A549 (cell line): ENCODE results near the gene IGF2BP1. TPM values are rescaled to one million over a fixed set of nuclear protein-coding genes. Genes with fewer than 3 reads are reported as not detected.
"Not testable (repeated sequence)": the region's sequence is repeated elsewhere in the genome, so short reads cannot be mapped to it uniquely, and the experiment has no call there.

ENCODE experiments used
- ATAC-seq, 2 experiments: fragments of 200-7000 bp in 1 of 2; fragments of >200 bp in 1 of 2; cut with Nextera tagmentation in 1 of 2; cut with Tn5 transposase in 1 of 2; 3 replicates each; pipeline versions ENCODE4 v1.8.0 to v1.9.1; 2018 to 2020; ENCODE audit warnings: mild to moderate bottlenecking in 1 of 2, moderate library complexity in 1 of 2
- CTCF ChIA-PET: fragments of 300-600 bp; sonication (Branson Sonifier 250); formaldehyde crosslinking; extraction: SDS; loops from one replicate; lab custom pipeline; 2021; ENCODE audit warnings: antibody characterized with exemption, inconsistent platforms; lab: Yijun Ruan, JAX
- POLR2A ChIA-PET: fragments of 350-600 bp; formaldehyde crosslinking; extraction: SDS; loops from one replicate; lab custom pipeline; 2021; ENCODE audit warnings: antibody characterized with exemption, inconsistent platforms; lab: Yijun Ruan, JAX
- DNase-seq, 2 experiments: peaks; one replicate each; pipeline versions ENCODE4 v3.0.0 to v3.0.0-alpha.2; 2011 to 2016; ENCODE audit warnings: low read depth in 1 of 2, low spot score in 1 of 2
- FAIRE-seq: peaks from 2 replicates; lab custom pipeline; 2011; peaks lifted over from hg19 to GRCh38; lab: Jason Lieb, UNC
- H3K27ac ChIP-seq, 2 experiments: fragments of >200 bp; sonication (Bioruptor Twin); formaldehyde crosslinking; 3 replicates each; pipeline ENCODE4 v1.5.1; 2016 to 2017
- H3K4me1 ChIP-seq: fragments of >200 bp; sonication (Bioruptor Twin); formaldehyde crosslinking; 3 replicates; pipeline ENCODE4 v1.6.1; 2016
- H3K4me2 ChIP-seq: fragments of >200 bp; sonication (Bioruptor Twin); formaldehyde crosslinking; 3 replicates; pipeline ENCODE4 v1.6.1; 2016
- H3K4me3 ChIP-seq: fragments of >200 bp; sonication (Bioruptor Twin); formaldehyde crosslinking; 3 replicates; pipeline ENCODE4 v1.5.1; 2016
- H3K9me3 ChIP-seq: fragments of >200 bp; sonication (Bioruptor Twin); formaldehyde crosslinking; 3 replicates; pipeline ENCODE4 v1.6.1; 2016
- CEBPB ChIP-seq, 2 experiments: fragments of >200 bp in 1 of 2; sonication (Bioruptor Twin) in 1 of 2; formaldehyde crosslinking in 1 of 2; IDR thresholded peaks; 2 replicates each; pipeline ENCODE4 v1.6.1; 2012 to 2016
- CHD2 ChIP-seq: fragments of 150-350 bp; IDR thresholded peaks from 2 replicates; pipeline ENCODE4 v1.6.1; 2014; ENCODE audit warnings: low read length; ENCODE audit not compliant: partially characterized antibody
- EHF ChIP-seq: fragments of 250-450 bp; sonication (Bioruptor Pico); IDR thresholded peaks from 2 replicates; pipeline ENCODE4 v1.5.0; 2020; ENCODE audit warnings: mild to moderate bottlenecking
- EHMT2 ChIP-seq: fragments of 200-600 bp; sonication (generic); IDR thresholded peaks from 2 replicates; pipeline ENCODE4 v1.6.1; 2016; ENCODE audit warnings: antibody characterized with exemption, low read depth, mild to moderate bottlenecking, moderate library complexity
- FOSB ChIP-seq: fragments of 250-450 bp; sonication (Bioruptor Pico); IDR thresholded peaks from 2 replicates; pipeline ENCODE4 v1.5.0; 2020; ENCODE audit warnings: mild to moderate bottlenecking, moderate library complexity
- FOSL2 ChIP-seq, 2 experiments: fragments of 450-650 bp in 1 of 2; fragments of >200 bp in 1 of 2; sonication (Bioruptor Twin) in 1 of 2; formaldehyde crosslinking; IDR thresholded peaks; 2 replicates each; pipeline versions ENCODE4 v1.5.0 to v1.6.1; 2016 to 2020; ENCODE audit warnings: mild to moderate bottlenecking in 1 of 2, moderate library complexity in 1 of 2
- FOXS1 ChIP-seq: fragments of 250-450 bp; sonication (Bioruptor Pico); IDR thresholded peaks from 2 replicates; pipeline ENCODE4 v1.5.0; 2020; ENCODE audit warnings: mild to moderate bottlenecking, moderate library complexity
- HOXA7 ChIP-seq: fragments of 250-450 bp; sonication (Bioruptor Pico); IDR thresholded peaks from 2 replicates; pipeline ENCODE4 v1.5.0; 2020; ENCODE audit warnings: mild to moderate bottlenecking, moderate library complexity
- HOXB5 ChIP-seq: fragments of 250-450 bp; sonication (Bioruptor Pico); IDR thresholded peaks from 2 replicates; pipeline ENCODE4 v1.5.0; 2020; ENCODE audit warnings: mild to moderate bottlenecking, moderate library complexity
- JUN ChIP-seq, 2 experiments: fragments of >200 bp; sonication (Bioruptor Twin); formaldehyde crosslinking; IDR thresholded peaks; 2 replicates in 1 of 2; 3 replicates in 1 of 2; pipeline ENCODE4 v1.6.1; 2016 to 2017
- NPAS2 ChIP-seq: fragments of 250-450 bp; sonication (Bioruptor Pico); IDR thresholded peaks from 2 replicates; pipeline ENCODE4 v1.8.0; 2022; ENCODE audit warnings: mild to moderate bottlenecking, moderate library complexity, borderline replicate concordance
- NR3C1 ChIP-seq: fragments of >200 bp; sonication (Bioruptor Twin); formaldehyde crosslinking; IDR thresholded peaks from 3 replicates; pipeline ENCODE4 v1.6.1; 2017
- POLR2A ChIP-seq: IDR thresholded peaks from 2 replicates; pipeline ENCODE4 v1.6.1; 2012; ENCODE audit warnings: mild to moderate bottlenecking, low read length
- POLR2AphosphoS2 ChIP-seq: conservative IDR thresholded peaks from 2 replicates; pipeline ENCODE4 v1.6.1; 2012; ENCODE audit warnings: low read length, improper control_type of control experiment, inconsistent platforms
- RARB ChIP-seq: fragments of 250-450 bp; sonication (Bioruptor Pico); IDR thresholded peaks from 2 replicates; pipeline ENCODE4 v1.8.0; 2021; ENCODE audit warnings: mild to moderate bottlenecking, moderate library complexity
- RFX5 ChIP-seq: fragments of 450-650 bp; IDR thresholded peaks from 2 replicates; pipeline ENCODE4 v1.7.1; 2014; ENCODE audit warnings: antibody characterized with exemption, mild to moderate bottlenecking, moderate library complexity
- RNF2 ChIP-seq: fragments of 200-600 bp; sonication (generic); IDR thresholded peaks from 2 replicates; pipeline ENCODE4 v1.6.1; 2016; ENCODE audit warnings: low read depth, mild to moderate bottlenecking, antibody characterized with exemption, moderate library complexity, borderline replicate concordance
- SREBF2 ChIP-seq: fragments of 450-650 bp; IDR thresholded peaks from 2 replicates; pipeline ENCODE4 v1.6.1; 2014; ENCODE audit warnings: mild to moderate bottlenecking, moderate library complexity
- USF2 ChIP-seq: fragments of 450-650 bp; IDR thresholded peaks from 2 replicates; pipeline ENCODE4 v1.6.1; 2014; ENCODE audit warnings: antibody characterized with exemption
- ZFP36 ChIP-seq: fragments of 450-650 bp; IDR thresholded peaks from 2 replicates; pipeline ENCODE4 v1.6.1; 2014; ENCODE audit warnings: borderline replicate concordance; ENCODE audit not compliant: partially characterized antibody
- ZNF302 ChIP-seq: fragments of 250-450 bp; sonication (Bioruptor Pico); IDR thresholded peaks from 2 replicates; pipeline ENCODE4 v1.9.0; 2021; ENCODE audit warnings: inconsistent platforms, mild to moderate bottlenecking, moderate library complexity
- WGBS: methylation state at CpG from one replicate; pipeline ENCODE4 v1.1.6; 2017; ENCODE audit errors: missing lambda C conversion rate; 5-methylcytosine and 5-hydroxymethylcytosine counted together
- polyA plus RNA-seq, 4 experiments: library from polyadenylated mRNA; depleted of rRNA in 3 of 4; stranded (reverse); fragments of >200 nt; fragmentation: RNase III in 1 of 4; extraction: RNeasy Plus Mini Kit Qiagen cat#74134 plus additional on column Dnase treatment in 1 of 4; gene quantifications; 2 replicates in 3 of 4; 3 replicates in 1 of 4; pipeline ENCODE4 v1.2.3, GENCODE V29; 2011 to 2017
- TF ChIP-seq, protein P1 (sequence below): IDR thresholded peaks from 2 replicates; pipeline ENCODE4 v1.6.1; 2012

IGF2BP1 gene
- polyA plus RNA-seq, 2 of the 4 experiments (the other 2 are of a cell fraction) = 26.2 to 40.3 TPM

- TF ChIP-seq RARB (CRISPR knock-in tag) = no peak
- TF ChIP-seq, protein P1, sequence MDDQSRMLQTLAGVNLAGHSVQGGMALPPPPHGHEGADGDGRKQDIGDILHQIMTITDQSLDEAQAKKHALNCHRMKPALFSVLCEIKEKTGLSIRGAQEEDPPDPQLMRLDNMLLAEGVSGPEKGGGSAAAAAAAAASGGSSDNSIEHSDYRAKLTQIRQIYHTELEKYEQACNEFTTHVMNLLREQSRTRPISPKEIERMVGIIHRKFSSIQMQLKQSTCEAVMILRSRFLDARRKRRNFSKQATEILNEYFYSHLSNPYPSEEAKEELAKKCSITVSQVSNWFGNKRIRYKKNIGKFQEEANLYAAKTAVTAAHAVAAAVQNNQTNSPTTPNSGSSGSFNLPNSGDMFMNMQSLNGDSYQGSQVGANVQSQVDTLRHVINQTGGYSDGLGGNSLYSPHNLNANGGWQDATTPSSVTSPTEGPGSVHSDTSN = no peak
- no peak for TF ChIP-seq NPAS2
- TF ChIP-seq FOXS1 (CRISPR knock-in tag) = no peak
These were observed 82.9 kb downstream of the IGF2BP1 start (continued) for GRCh38 chr17:49079840-49080663.

- 86% methylated on average over 5 of the region's 5 CpGs for WGBS
- no peak for DNase-seq
- CTCF ChIA-PET = interaction anchor here (1.4 kb wide), 1 partner anchor 146 kb away, joined by 5 read pairs; no protein-coding TSS in a partner anchor
- Histone ChIP-seq H3K4me3 (no peak overlapping the region), H3K4me2 (no peak overlapping the region)
- POLR2A ChIA-PET = no interaction called here
- no peak for TF ChIP-seq EHMT2
- TF ChIP-seq, all 56 proteins: peak for 0
- ATAC-seq (no peak), FAIRE-seq (no peak)
- H3K4me1 ChIP-seq = peaks cover 2% of the 10 kb centered on the region; the same call in 2 of the 3 replicates
- peaks cover 10% of the 10 kb centered on the region; the same call in 2 of the 3 replicates for H3K9me3 ChIP-seq
- H3K27ac ChIP-seq = no peak overlapping the region
These were observed 85.0 kb downstream of the IGF2BP1 start for GRCh38 chr17:49082231-49082630.

- 43% methylated on average over 2 of the region's 2 CpGs for WGBS
- DNase-seq, ATAC-seq, POLR2A ChIA-PET, H3K4me3 ChIP-seq, FAIRE-seq, H3K9me3 ChIP-seq, H3K4me2 ChIP-seq, H3K27ac ChIP-seq, H3K4me1 ChIP-seq: not testable (repeated sequence)
- CTCF ChIA-PET = interaction anchor here (0.5 to 1.4 kb wide), 4 partner anchors 16 to 206 kb away, joined by 3 to 4 read pairs (median 3); no protein-coding TSS in a partner anchor
These were observed 87.9 kb downstream of the IGF2BP1 start for GRCh38 chr17:49085046-49085445.

- Histone ChIP-seq H3K4me3 (no peak overlapping the region), H3K4me2 (no peak overlapping the region), H3K9me3 (0 out of 3 replicates have a peak, but pooled peaks cover 1% of the 10 kb centered on the region), H3K27ac (no peak overlapping the region), H3K4me1 (no peaks in the 10 kb centered on the region)
- 78% methylated on average over 5 of the region's 5 CpGs for WGBS
- no peak for ATAC-seq
- CTCF ChIA-PET = interaction anchor here (1.4 kb wide), 1 partner anchor 15 kb away, joined by 4 read pairs; no protein-coding TSS in a partner anchor
- peak; percentile 32 for FAIRE-seq
- TF ChIP-seq HOXA7 (CRISPR knock-in tag) (no peak), FOSB (CRISPR knock-in tag) (no peak), USF2 (no peak), CHD2 (no peak), ZFP36 (peak; percentile 59), POLR2AphosphoS2 (no peak), JUN (IDR thresholded peaks at IDR 0.05) (no peak), FOXS1 (CRISPR knock-in tag) (no peak)
- TF ChIP-seq, all 56 proteins: peak for 1
- POLR2A ChIA-PET = no interaction called here
- DNase-seq = no peak
These were observed 88.6 kb downstream of the IGF2BP1 start for GRCh38 chr17:49085565-49086315.

DNA sequence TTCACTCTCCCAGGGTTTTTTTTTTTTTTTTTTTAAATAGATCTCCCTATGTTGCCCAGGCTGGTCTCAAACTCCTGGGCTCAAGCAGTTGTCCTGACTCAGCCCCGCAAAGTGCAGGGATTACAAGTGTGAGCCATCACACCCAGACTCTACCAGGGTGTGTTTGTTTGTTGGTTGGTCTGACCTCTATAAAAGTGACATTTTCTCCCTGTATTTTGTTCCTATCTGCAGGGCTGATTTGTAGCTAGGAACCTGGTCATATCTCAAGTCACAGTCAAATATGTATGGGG, 89.1 kb downstream of the IGF2BP1 start:
- DNase-seq = no peak
- H3K4me1 ChIP-seq = no peaks in the 10 kb centered on the region
- no peak for TF ChIP-seq POLR2A
- no peak for TF ChIP-seq SREBF2
- no peak for TF ChIP-seq CEBPB (IDR thresholded peaks at IDR 0.05)
- TF ChIP-seq ZNF302 = no peak
- no peak for TF ChIP-seq FOSL2 (IDR thresholded peaks at IDR 0.05)
- no peak for TF ChIP-seq FOSL2 (CRISPR knock-in tag; IDR thresholded peaks at IDR 0.05)
- TF ChIP-seq JUN (IDR thresholded peaks at IDR 0.05) = no peak
- TF ChIP-seq EHF = no peak
- no peak for TF ChIP-seq RFX5
- no peak for TF ChIP-seq HOXB5
- no peak for TF ChIP-seq NR3C1
- no peak for TF ChIP-seq RNF2
- no peak; a peak in 1 of 6 replicates for ATAC-seq
- H3K9me3 ChIP-seq = 0 out of 3 replicates have a peak, but pooled peaks cover 3% of the 10 kb centered on the region
- ChIA-PET POLR2A (no interaction called here), CTCF (interaction anchor here (0.6 kb wide), 1 partner anchor 15 kb away, joined by 3 read pairs; no protein-coding TSS in a partner anchor)
- WGBS = 50% methylated on average over 1 of the region's 1 CpG
- no peak overlapping the region for H3K4me2 ChIP-seq
- no peak for FAIRE-seq
- no peak overlapping the region for H3K4me3 ChIP-seq
- H3K27ac ChIP-seq = no peak overlapping the region
